Activated CD4-positive, alpha-beta memory T cell treated with anti-CD3 and anti-CD28 coated beads for 36 hours (primary cell): ENCODE data around the gene MAGEB17. TPM values are rescaled to one million over a fixed set of nuclear protein-coding genes. Genes with fewer than 3 reads are reported as not detected.
"Not testable (repeated sequence)": the region's sequence is repeated elsewhere in the genome, so short reads cannot be mapped to it uniquely, and the experiment has no call there.

ENCODE experiments used
- CTCF ChIA-PET: fragments of 350-600 bp; sonication (Branson Sonifier 250); formaldehyde crosslinking; loops from one replicate; lab custom pipeline; 2021; ENCODE audit warnings: antibody characterized with exemption, inconsistent platforms; lab: Charles Lee
- POLR2A ChIA-PET: fragments of 350-600 bp; sonication (Branson Sonifier 250); formaldehyde crosslinking; loops from one replicate; lab custom pipeline; 2021; ENCODE audit warnings: antibody characterized with exemption; lab: Charles Lee
- DNase-seq: peaks from one replicate; pipeline ENCODE4 v3.0.0-alpha.2; 2020
- H3K27ac Mint-ChIP-seq: one replicate; pipeline ENCODE4 v1.8.0; 2021; ENCODE audit warnings: mixed read lengths
- H3K27me3 Mint-ChIP-seq: one replicate; pipeline ENCODE4 v1.8.0; 2021; ENCODE audit warnings: mixed read lengths
- H3K36me3 Mint-ChIP-seq: one replicate; pipeline ENCODE4 v1.8.0; 2021; ENCODE audit warnings: mixed read lengths
- H3K4me1 Mint-ChIP-seq: one replicate; pipeline ENCODE4 v1.8.0; 2021; ENCODE audit warnings: low read depth, mixed read lengths
- H3K4me3 Mint-ChIP-seq: one replicate; pipeline ENCODE4 v1.8.0; 2021; ENCODE audit warnings: mild to moderate bottlenecking, mixed read lengths
- H3K9me3 Mint-ChIP-seq: one replicate; pipeline ENCODE4 v1.8.0; 2021; ENCODE audit warnings: mixed read lengths
- intact Hi-C: fragments of 100-400 bp; cut with micrococcal nuclease; formaldehyde crosslinking; loops from one replicate; pipeline ENCODE4 v1.15.1; 2023
- total RNA-seq, 2 experiments: library from RNA; stranded (reverse); gene quantifications; one replicate each; pipeline ENCODE4 v1.2.3, GENCODE V29; 2021

MAGEB17 gene
- total RNA-seq, 2 experiments from 2014 or later: not detected

DNA sequence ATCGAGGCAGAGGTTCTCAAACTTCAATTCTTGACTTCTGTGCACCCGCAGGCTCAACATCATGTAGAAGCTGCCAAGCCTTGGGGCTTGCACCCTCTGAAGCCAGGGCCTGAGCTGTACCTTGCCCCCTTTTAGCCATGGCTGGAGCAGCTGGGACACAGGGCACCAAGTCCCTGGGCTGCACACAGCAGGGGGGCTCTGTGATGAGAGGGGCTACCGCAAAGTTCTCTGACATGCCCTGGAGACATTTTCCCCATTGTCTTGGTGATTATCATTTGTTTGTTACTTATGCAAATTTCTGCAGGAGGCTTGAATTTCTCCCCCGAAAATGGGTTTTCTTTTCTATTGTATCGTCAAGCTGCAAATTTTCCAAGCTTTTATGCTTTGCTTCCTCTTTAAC is 4.9 kb upstream of the MAGEB17 start:
- intact Hi-C loops: no loop called here
- Mint-ChIP-seq H3K27me3 (no peaks in the 10 kb centered on the region), H3K36me3 (no peaks in the 10 kb centered on the region), H3K27ac (no peak overlapping the region), H3K4me1 (no peaks in the 10 kb centered on the region), H3K4me3 (no peak overlapping the region), H3K9me3 (no peaks in the 10 kb centered on the region)
- CTCF ChIA-PET: no interaction called here
- DNase-seq: no peak
- POLR2A ChIA-PET: no interaction called here

- CTCF ChIA-PET: no interaction called here
- H3K4me1 Mint-ChIP-seq: no peaks in the 10 kb centered on the region
Measured at GRCh38 chrX:16164748-16165147, 2.5 kb upstream of the MAGEB17 start.

DNA sequence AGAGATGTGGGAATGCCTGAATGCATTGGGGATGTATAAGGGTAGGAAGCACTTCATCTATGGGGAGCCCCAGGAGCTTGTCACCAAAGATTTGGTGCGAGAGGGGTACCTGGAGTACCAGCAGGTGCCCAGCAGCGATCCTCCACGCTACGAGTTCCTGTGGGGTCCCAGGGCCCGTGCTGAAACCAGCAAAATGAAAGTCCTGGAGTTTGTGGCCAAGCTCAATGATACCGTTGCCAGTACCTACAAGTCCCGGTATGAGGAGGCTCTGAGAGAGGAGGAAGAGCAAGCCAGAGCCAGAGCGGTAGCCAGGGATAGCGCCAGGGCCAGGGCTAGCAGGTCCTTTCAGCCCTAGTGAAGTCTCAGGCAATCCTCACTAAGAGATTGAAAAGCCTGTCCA is 3.8 kb downstream of the MAGEB17 start:
- no peaks in the 10 kb centered on the region for H3K9me3 Mint-ChIP-seq
- no peaks in the 10 kb centered on the region for H3K27me3 Mint-ChIP-seq
- no peaks in the 10 kb centered on the region for H3K36me3 Mint-ChIP-seq
- DNase-seq: no peak
- no peaks in the 10 kb centered on the region for H3K4me1 Mint-ChIP-seq
- POLR2A ChIA-PET: no interaction called here
- intact Hi-C loops: no loop called here
- no peak overlapping the region for H3K4me3 Mint-ChIP-seq
- H3K27ac Mint-ChIP-seq: no peak overlapping the region
- CTCF ChIA-PET: no interaction called here

More at GRCh38 chrX:16164748-16165147, 2.5 kb upstream of the MAGEB17 start:
- POLR2A ChIA-PET: no interaction called here
- no peak for DNase-seq
- Mint-ChIP-seq H3K4me3 (no peak overlapping the region), H3K27ac (no peak overlapping the region), H3K36me3 (no peaks in the 10 kb centered on the region), H3K9me3 (no peaks in the 10 kb centered on the region), H3K27me3 (no peaks in the 10 kb centered on the region)
- intact Hi-C loops: no loop called here

GRCh38 chrX:16171944-16172343 is 4.7 kb downstream of the MAGEB17 start:
- no peaks in the 10 kb centered on the region for H3K27me3 Mint-ChIP-seq
- no peak overlapping the region for H3K4me3 Mint-ChIP-seq
- no peak for DNase-seq
- no peaks in the 10 kb centered on the region for H3K9me3 Mint-ChIP-seq
- H3K36me3 Mint-ChIP-seq: no peaks in the 10 kb centered on the region
- intact Hi-C loops: no loop called here
- H3K27ac Mint-ChIP-seq: no peak overlapping the region
- ChIA-PET CTCF (no interaction called here), POLR2A (no interaction called here)
- H3K4me1 Mint-ChIP-seq: no peaks in the 10 kb centered on the region

DNA sequence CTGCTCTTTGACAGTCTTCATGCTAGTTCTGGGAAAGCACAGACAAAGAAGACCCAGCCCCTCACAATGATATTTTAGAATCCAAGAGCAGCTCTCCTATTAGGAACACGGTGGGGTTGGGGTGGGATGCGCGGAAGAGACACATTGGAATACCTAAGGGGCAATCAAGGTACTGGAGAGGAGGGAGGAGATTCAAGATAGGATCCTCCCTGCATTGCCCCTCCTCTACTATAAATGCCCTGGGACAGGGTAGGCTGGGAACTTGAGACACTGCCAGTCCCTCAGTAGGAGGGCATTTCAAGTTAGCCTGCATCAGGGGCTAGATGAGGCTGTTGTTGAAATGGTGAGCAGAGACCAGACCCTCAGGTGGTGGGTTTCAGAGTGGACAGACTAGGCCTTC is 5.1 kb downstream of the MAGEB17 start:
- POLR2A ChIA-PET: no interaction called here
- H3K4me1 Mint-ChIP-seq: no peaks in the 10 kb centered on the region

DNA sequence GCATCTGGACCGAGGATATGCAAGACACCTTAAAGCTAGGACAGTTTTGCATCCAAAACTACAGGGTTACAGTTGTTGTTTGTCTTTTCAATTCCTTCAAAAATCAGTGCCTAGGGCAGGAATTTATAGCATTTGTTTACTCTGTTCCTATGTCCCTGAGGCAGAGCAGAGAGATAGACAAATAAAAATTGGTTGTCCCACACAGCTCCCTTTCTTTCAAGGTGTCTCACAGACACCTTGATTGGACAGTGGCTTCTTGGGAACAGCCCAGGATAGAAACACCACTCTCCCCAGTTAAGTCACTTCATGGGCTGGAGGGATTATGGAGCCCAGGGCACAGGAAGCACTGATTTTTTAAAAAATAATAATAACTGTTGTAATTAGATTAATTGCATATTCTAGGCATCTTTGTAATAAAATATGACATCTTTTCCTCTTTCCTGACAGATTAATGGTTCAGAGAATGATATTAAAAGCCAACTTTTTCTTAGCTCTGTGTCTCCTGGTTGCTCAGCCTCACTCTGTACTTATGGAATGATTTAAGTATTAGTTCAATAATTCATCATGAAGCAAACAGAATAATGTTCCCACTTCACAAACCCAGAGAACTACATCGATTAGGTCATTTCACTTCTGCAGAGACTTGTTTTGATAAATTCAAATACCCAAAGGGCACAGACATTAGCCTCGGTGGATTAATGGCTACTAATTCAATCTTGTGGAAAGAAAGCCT is 8.2 kb downstream of the MAGEB17 start:
- no peak overlapping the region for H3K27ac Mint-ChIP-seq
- no peaks in the 10 kb centered on the region for H3K4me1 Mint-ChIP-seq
- ChIA-PET CTCF (no interaction called here), POLR2A (no interaction called here)
- H3K4me3 Mint-ChIP-seq: no peak overlapping the region
- H3K36me3 Mint-ChIP-seq: no peaks in the 10 kb centered on the region
- no peak for DNase-seq
- intact Hi-C loops: no loop called here
- H3K9me3 Mint-ChIP-seq: no peaks in the 10 kb centered on the region
- no peaks in the 10 kb centered on the region for H3K27me3 Mint-ChIP-seq

More for the DNA sequence above, 5.1 kb downstream of the MAGEB17 start:
- intact Hi-C loops: no loop called here
- CTCF ChIA-PET: no interaction called here
- H3K36me3 Mint-ChIP-seq: no peaks in the 10 kb centered on the region
- H3K27ac Mint-ChIP-seq: no peak overlapping the region
- no peaks in the 10 kb centered on the region for H3K27me3 Mint-ChIP-seq
- H3K9me3 Mint-ChIP-seq: no peaks in the 10 kb centered on the region
- DNase-seq: no peak
- H3K4me3 Mint-ChIP-seq: no peak overlapping the region

- Mint-ChIP-seq H3K27me3 (no peaks in the 10 kb centered on the region), H3K4me3 (no peak overlapping the region), H3K9me3 (no peaks in the 10 kb centered on the region), H3K36me3 (no peaks in the 10 kb centered on the region), H3K4me1 (no peaks in the 10 kb centered on the region), H3K27ac (no peak overlapping the region)
- ChIA-PET CTCF (no interaction called here), POLR2A (no interaction called here)
- intact Hi-C loops: no loop called here
- no peak for DNase-seq
Measured at GRCh38 chrX:16177260-16177659, 10.0 kb downstream of the MAGEB17 start.

GRCh38 chrX:16183843-16184242 is 16.6 kb downstream of the MAGEB17 start:
- H3K27ac Mint-ChIP-seq, H3K27me3 Mint-ChIP-seq, DNase-seq, POLR2A ChIA-PET, H3K4me1 Mint-ChIP-seq, H3K9me3 Mint-ChIP-seq, intact Hi-C loops, CTCF ChIA-PET, H3K4me3 Mint-ChIP-seq, H3K36me3 Mint-ChIP-seq: not testable (repeated sequence)

DNA sequence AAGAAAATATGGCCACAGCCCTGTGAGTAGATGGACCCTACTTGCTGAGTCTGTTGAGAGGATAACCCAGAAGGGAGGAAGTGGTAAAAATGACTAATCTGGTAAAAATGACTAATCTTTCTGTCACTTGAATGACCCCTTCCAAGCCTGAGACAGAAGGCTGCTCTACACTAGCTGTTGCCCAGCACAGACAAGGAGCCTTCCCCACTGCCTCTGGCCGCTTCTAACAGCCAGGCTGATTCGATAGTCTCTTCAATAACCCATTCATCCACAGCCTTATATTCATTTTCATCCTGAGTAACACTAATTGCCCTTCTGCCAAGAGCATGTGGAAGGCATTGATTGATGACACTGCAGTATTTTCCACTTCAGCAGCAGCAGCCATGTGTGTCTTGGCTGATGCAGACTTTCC is 18.4 kb downstream of the MAGEB17 start:
- Mint-ChIP-seq H3K9me3 (no peaks in the 10 kb centered on the region), H3K27ac (no peak overlapping the region), H3K36me3 (no peaks in the 10 kb centered on the region), H3K4me3 (no peak overlapping the region), H3K27me3 (peaks cover 4% of the 10 kb centered on the region), H3K4me1 (peaks cover 2% of the 10 kb centered on the region)
- peak; percentile 8 for DNase-seq
- ChIA-PET POLR2A (no interaction called here), CTCF (no interaction called here)
- intact Hi-C loops: no loop called here

- DNase-seq: no peak
- Mint-ChIP-seq H3K4me1 (peaks cover 2% of the 10 kb centered on the region), H3K4me3 (no peak overlapping the region), H3K27me3 (peaks cover 4% of the 10 kb centered on the region), H3K9me3 (no peaks in the 10 kb centered on the region), H3K27ac (no peak overlapping the region), H3K36me3 (no peaks in the 10 kb centered on the region)
- intact Hi-C loops: no loop called here
- ChIA-PET POLR2A (no interaction called here), CTCF (no interaction called here)
Measured at GRCh38 chrX:16186380-16187007, 19.2 kb downstream of the MAGEB17 start.

- no peak for DNase-seq
- POLR2A ChIA-PET: no interaction called here
- Mint-ChIP-seq H3K27me3 (peaks cover 7% of the 10 kb centered on the region), H3K27ac (no peak overlapping the region), H3K4me1 (peaks cover 2% of the 10 kb centered on the region), H3K4me3 (no peak overlapping the region), H3K9me3 (no peaks in the 10 kb centered on the region), H3K36me3 (no peaks in the 10 kb centered on the region)
- intact Hi-C loops: no loop called here
- CTCF ChIA-PET: interaction anchor here (1.0 kb wide), 1 partner anchor 249 kb away, joined by 3 read pairs; no protein-coding TSS in a partner anchor
Measured at GRCh38 chrX:16187024-16187760, 19.9 kb downstream of the MAGEB17 start.

- POLR2A ChIA-PET: no interaction called here
Measured at GRCh38 chrX:16188687-16189086, 21.4 kb downstream of the MAGEB17 start.

More at GRCh38 chrX:16188687-16189086, 21.4 kb downstream of the MAGEB17 start:
- H3K27ac Mint-ChIP-seq: no peak overlapping the region
- H3K36me3 Mint-ChIP-seq: no peaks in the 10 kb centered on the region
- no peak overlapping the region for H3K4me3 Mint-ChIP-seq
- H3K4me1 Mint-ChIP-seq: peaks cover 2% of the 10 kb centered on the region
- CTCF ChIA-PET: no interaction called here
- H3K9me3 Mint-ChIP-seq: no peaks in the 10 kb centered on the region
- peaks cover 6% of the 10 kb centered on the region for H3K27me3 Mint-ChIP-seq
- no peak for DNase-seq
- intact Hi-C loops: no loop called here
